Uterus (tissue), 4 donors: Measurements from ENCODE around the gene PLA2G4E. TPM values are rescaled to one million over a fixed set of nuclear protein-coding genes. Genes with fewer than 3 reads are reported as not detected.

ENCODE experiments used
- DNase-seq, 2 donors: peaks; one replicate each; pipeline ENCODE4 v3.0.0-alpha.2; 2019 to 2020
- H3K27ac ChIP-seq, 2 donors: fragments of 200-600 bp; sonication (generic); 1 replicate in 1 of 2; 2 replicates in 1 of 2; pipeline ENCODE4 v1.5.1; 2016 to 2018
- H3K27me3 ChIP-seq, 2 donors: fragments of 200-600 bp; sonication (generic); one replicate each; pipeline ENCODE4 v1.5.1; 2018 to 2019; ENCODE audit warnings: control low read depth in 1 of 2
- H3K36me3 ChIP-seq, 2 donors: fragments of 200-600 bp; sonication (generic); one replicate each; pipeline ENCODE4 v1.5.1; 2019; ENCODE audit warnings: control low read depth in 1 of 2
- H3K4me1 ChIP-seq, 2 donors: fragments of 200-600 bp; sonication (generic); one replicate each; pipeline ENCODE4 v1.5.1; 2018 to 2019; ENCODE audit warnings: control low read depth in 1 of 2
- H3K4me3 ChIP-seq, 2 donors: fragments of 200-600 bp; sonication (generic); 1 replicate in 1 of 2; 2 replicates in 1 of 2; pipeline ENCODE4 v1.5.1; 2018 to 2019; ENCODE audit warnings: mild to moderate bottlenecking in 1 of 2
- H3K9me3 ChIP-seq, 2 donors: fragments of 200-600 bp; sonication (generic); one replicate each; pipeline ENCODE4 v1.5.1; 2019; ENCODE audit warnings: control low read depth in 1 of 2
- CTCF ChIP-seq, 4 experiments: fragments of 200-600 bp in 2 of 4; fragments of 450-650 bp in 2 of 4; sonication (generic) in 2 of 4; IDR thresholded peaks; one replicate each; pipeline ENCODE4 v1.5.1; 2016 to 2019; ENCODE audit warnings: antibody characterized with exemption in 4 of 4, mild to moderate bottlenecking in 2 of 4, moderate library complexity in 1 of 4
- POLR2A ChIP-seq, 2 donors: fragments of 450-650 bp; IDR thresholded peaks; one replicate each; pipeline ENCODE4 v1.6.1; 2016; ENCODE audit warnings: antibody characterized with exemption in 2 of 2, mild to moderate bottlenecking in 1 of 2, moderate library complexity in 1 of 2
- intact Hi-C: fragments of 100-400 bp; cut with DNase I; formaldehyde crosslinking; loops from one replicate; pipeline ENCODE4 v1.15.1; 2023; ENCODE audit warnings: low total_unique reads
- total RNA-seq, 4 donors: library from RNA; depleted of rRNA in 3 of 4; stranded (reverse); fragments of >200 nt in 3 of 4; gene quantifications; one replicate each; pipeline versions ENCODE4 v1.1.0 to v1.2.4, GENCODE V29; 2014 to 2023
- donor health status: DM: yes; HTN: yes; CAD: no.

Gene PLA2G4E
- total RNA-seq, 4 donors from 2014 or later, result not detected

GRCh38 chr15:42035435-42035761, 14.6 kb upstream of the PLA2G4E start:
- H3K27me3 ChIP-seq, result peaks cover 0 to 5% of the 10 kb centered on the region in 2 donors
- no peaks in the 10 kb centered on the region for H3K9me3 ChIP-seq
- DNase-seq, result no peak
- intact Hi-C loops, result no loop called here
- H3K36me3 ChIP-seq, result no peaks in the 10 kb centered on the region
- TF ChIP-seq POLR2A (IDR thresholded peaks at IDR 0.05) (no peak), CTCF (IDR thresholded peaks at IDR 0.05) (no peak)
- H3K27ac ChIP-seq, result no peak overlapping the region
- no peak overlapping the region for H3K4me3 ChIP-seq
- H3K4me1 ChIP-seq, result no peaks in the 10 kb centered on the region

- no peak for DNase-seq
- TF ChIP-seq CTCF (IDR thresholded peaks at IDR 0.05) (no peak), POLR2A (IDR thresholded peaks at IDR 0.05) (no peak)
- H3K4me1 ChIP-seq, result no peaks in the 10 kb centered on the region
- intact Hi-C loops, result no loop called here
- H3K27me3 ChIP-seq, result peaks cover 0 to 5% of the 10 kb centered on the region in 2 donors
- no peak overlapping the region for H3K27ac ChIP-seq
- H3K36me3 ChIP-seq, result no peaks in the 10 kb centered on the region
- H3K9me3 ChIP-seq, result no peaks in the 10 kb centered on the region
- no peak overlapping the region for H3K4me3 ChIP-seq
These were observed 14.0 kb upstream of the PLA2G4E start for GRCh38 chr15:42034628-42035434.

- TF ChIP-seq CTCF (IDR thresholded peaks at IDR 0.05), result no peak
- TF ChIP-seq POLR2A (IDR thresholded peaks at IDR 0.05), result no peak
- no peak overlapping the region for H3K27ac ChIP-seq
- no peaks in the 10 kb centered on the region for H3K9me3 ChIP-seq
- intact Hi-C loops, result no loop called here
- no peak for DNase-seq
- H3K36me3 ChIP-seq, result no peaks in the 10 kb centered on the region
- H3K4me3 ChIP-seq, result no peak overlapping the region
- H3K4me1 ChIP-seq, result no peaks in the 10 kb centered on the region
- H3K27me3 ChIP-seq, result no peaks in the 10 kb centered on the region
These were observed 12.5 kb upstream of the PLA2G4E start for GRCh38 chr15:42033214-42033873.

GRCh38 chr15:42032376-42033213, 11.8 kb upstream of the PLA2G4E start:
- H3K4me1 ChIP-seq, result no peaks in the 10 kb centered on the region
- no peaks in the 10 kb centered on the region for H3K9me3 ChIP-seq
- no peak for DNase-seq
- no peak overlapping the region for H3K27ac ChIP-seq
- TF ChIP-seq POLR2A (IDR thresholded peaks at IDR 0.05) (no peak), CTCF (IDR thresholded peaks at IDR 0.05) (no peak)
- intact Hi-C loops, result no loop called here
- no peaks in the 10 kb centered on the region for H3K27me3 ChIP-seq
- no peaks in the 10 kb centered on the region for H3K36me3 ChIP-seq
- H3K4me3 ChIP-seq, result no peak overlapping the region
